H1 (cell line): ENCODE results near the gene STARD3NL. TPM values are rescaled to one million over a fixed set of nuclear protein-coding genes. Genes with fewer than 3 reads are reported as not detected.

ENCODE experiments used
- CTCF ChIA-PET: fragments of 300-600 bp; sonication (Branson Sonifier 250); formaldehyde crosslinking; loops from one replicate; lab custom pipeline; 2021; ENCODE audit not compliant: partially characterized antibody; lab: Charles Lee
- POLR2A ChIA-PET: fragments of 300-600 bp; sonication (Branson Sonifier 250); formaldehyde crosslinking; loops from one replicate; lab custom pipeline; 2021; ENCODE audit warnings: inconsistent platforms; ENCODE audit not compliant: partially characterized antibody; lab: Charles Lee
- DNase-seq, 2 experiments: peaks; one replicate each; pipeline versions ENCODE4 v3.0.0 to v3.0.0-alpha.2; 2010 to 2022; ENCODE audit warnings: low spot score in 2 of 2, low read depth in 1 of 2, mixed read lengths in 1 of 2
- FAIRE-seq: peaks from 2 replicates; lab custom pipeline; 2011; peaks lifted over from hg19 to GRCh38; lab: Jason Lieb, UNC
- H2AFZ ChIP-seq: 2 replicates; pipeline ENCODE4 v1.8.1; 2012; ENCODE audit warnings: low read length, inconsistent platforms
- H2AK5ac ChIP-seq: 2 replicates; pipeline ENCODE4 v1.6.1; 2013; ENCODE audit warnings: low read depth, low read length
- H2BK120ac ChIP-seq: replicated peaks from 2 replicates; pipeline ENCODE3; 2013; ENCODE audit warnings: low read depth, low read length, inconsistent platforms
- H2BK12ac ChIP-seq: 2 replicates; pipeline ENCODE4 v1.6.1; 2013; ENCODE audit warnings: low read depth, low read length
- H2BK15ac ChIP-seq: 2 replicates; pipeline ENCODE4 v1.6.1; 2013; ENCODE audit warnings: low read length
- H2BK20ac ChIP-seq: 2 replicates; pipeline ENCODE4 v1.6.1; 2013; ENCODE audit warnings: low read length
- H2BK5ac ChIP-seq: 2 replicates; pipeline ENCODE4 v1.6.1; 2013; ENCODE audit warnings: low read depth, low read length
- H3K14ac ChIP-seq: 2 replicates; pipeline ENCODE4 v1.6.1; 2013; ENCODE audit warnings: inconsistent platforms; ENCODE audit not compliant: insufficient read length
- H3K18ac ChIP-seq: 2 replicates; pipeline ENCODE4 v1.6.1; 2013; ENCODE audit warnings: low read length; ENCODE audit errors: extremely low read depth
- H3K23ac ChIP-seq: 2 replicates; pipeline ENCODE4 v1.6.1; 2013; ENCODE audit warnings: inconsistent platforms; ENCODE audit not compliant: insufficient read length
- H3K23me2 ChIP-seq: 2 replicates; pipeline ENCODE4 v1.6.1; 2013; ENCODE audit warnings: low read depth, low read length
- H3K27ac ChIP-seq: 2 replicates; pipeline ENCODE4 v1.6.1; 2011; ENCODE audit warnings: low read depth, low read length, inconsistent platforms
- H3K27me3 ChIP-seq, 4 experiments: replicated peaks in 1 of 4; 1 replicate in 1 of 4; 2 replicates in 3 of 4; pipeline versions ENCODE4 v1.6.1 to v1.8.1; 2011 to 2013; ENCODE audit warnings: low read length in 3 of 4, mild to moderate bottlenecking in 3 of 4, inconsistent platforms in 2 of 4, mixed read lengths in 2 of 4, moderate library complexity in 1 of 4; ENCODE audit not compliant: control insufficient read depth in 3 of 4, insufficient read depth in 3 of 4; ENCODE audit errors: extremely low read depth in 1 of 4
- H3K36me3 ChIP-seq, 4 experiments: 2 replicates each; pipeline versions ENCODE4 v1.6.1 to v1.8.1; 2011 to 2013; ENCODE audit warnings: mild to moderate bottlenecking in 4 of 4, low read length in 3 of 4, moderate library complexity in 2 of 4, control low read depth in 1 of 4, inconsistent platforms in 1 of 4; ENCODE audit not compliant: insufficient read depth in 4 of 4, control insufficient read depth in 2 of 4
- H3K4ac ChIP-seq: replicated peaks from 2 replicates; pipeline ENCODE3; 2013; ENCODE audit warnings: low read length, low read depth, mixed read lengths, inconsistent platforms; ENCODE audit not compliant: insufficient read length
- H3K4me1 ChIP-seq, 4 experiments: replicated peaks in 1 of 4; 1 replicate in 1 of 4; 2 replicates in 3 of 4; pipeline versions ENCODE4 v1.6.1 to v1.8.1; 2011 to 2013; ENCODE audit warnings: low read length in 3 of 4, inconsistent platforms in 2 of 4, mixed read lengths in 1 of 4; ENCODE audit not compliant: insufficient read depth in 4 of 4, control insufficient read depth in 3 of 4
- H3K4me2 ChIP-seq, 2 experiments: 2 replicates each; pipeline versions ENCODE4 v1.6.1 to v1.8.1; 2011 to 2013; ENCODE audit warnings: low read depth in 2 of 2, low read length in 2 of 2, control low read depth in 1 of 2, inconsistent platforms in 1 of 2, mild to moderate bottlenecking in 1 of 2; ENCODE audit not compliant: insufficient read depth in 1 of 2
- H3K4me3 ChIP-seq, 4 experiments: fragments of 200-600, 300-600 bp in 1 of 4; sonication (generic), shearing (Covaris generic), sonication (Bioruptor Twin) in 1 of 4; 2 replicates each; pipeline versions ENCODE4 v1.5.1 to v1.8.1; 2011 to 2016; ENCODE audit warnings: low read length in 4 of 4, low read depth in 3 of 4, control low read depth in 2 of 4, inconsistent platforms in 2 of 4, mild to moderate bottlenecking in 2 of 4, mixed read lengths in 1 of 4, moderate library complexity in 1 of 4; ENCODE audit not compliant: insufficient read depth in 2 of 4; ENCODE audit errors: extremely low read depth in 1 of 4
- H3K56ac ChIP-seq: replicated peaks from 2 replicates; pipeline ENCODE3; 2013; ENCODE audit warnings: low read depth, mild to moderate bottlenecking, mixed read lengths, low read length, inconsistent platforms; ENCODE audit not compliant: insufficient read length
- H3K79me1 ChIP-seq: 2 replicates; pipeline ENCODE4 v1.6.1; 2013; ENCODE audit warnings: low read depth, low read length, control low read depth
- H3K79me2 ChIP-seq, 2 experiments: 2 replicates each; pipeline versions ENCODE4 v1.6.1 to v1.8.1; 2012 to 2013; ENCODE audit warnings: low read length in 2 of 2, mild to moderate bottlenecking in 2 of 2, inconsistent platforms in 1 of 2; ENCODE audit not compliant: insufficient read depth in 2 of 2, control insufficient read depth in 1 of 2
- H3K9ac ChIP-seq, 4 experiments: replicated peaks in 1 of 4; 1 replicate in 1 of 4; 2 replicates in 3 of 4; pipeline versions ENCODE4 v1.6.1 to v1.8.1; 2011 to 2013; ENCODE audit warnings: low read depth in 3 of 4, low read length in 3 of 4, control low read depth in 2 of 4, mild to moderate bottlenecking in 2 of 4, moderate library complexity in 2 of 4, inconsistent platforms in 1 of 4; ENCODE audit errors: extremely low read depth in 1 of 4
- H3K9me3 ChIP-seq, 2 experiments: 2 replicates each; pipeline versions ENCODE4 v1.6.1 to v1.8.1; 2012 to 2013; ENCODE audit warnings: mild to moderate bottlenecking in 2 of 2, moderate library complexity in 2 of 2, control low read depth in 1 of 2, inconsistent platforms in 1 of 2, low read depth in 1 of 2, low read length in 1 of 2, mixed read lengths in 1 of 2; ENCODE audit not compliant: insufficient read depth in 2 of 2
- H4K20me1 ChIP-seq, 2 experiments: replicated peaks in 1 of 2; 2 replicates each; pipeline versions ENCODE3 to v1.8.1; 2011 to 2013; ENCODE audit warnings: inconsistent platforms in 2 of 2, low read length in 2 of 2, mild to moderate bottlenecking in 1 of 2; ENCODE audit not compliant: insufficient read depth in 2 of 2, control insufficient read depth in 1 of 2
- H4K5ac ChIP-seq: 2 replicates; pipeline ENCODE4 v1.6.1; 2013; ENCODE audit warnings: low read length, low read depth, mixed read lengths, inconsistent platforms; ENCODE audit not compliant: insufficient read length
- H4K8ac ChIP-seq: 2 replicates; pipeline ENCODE4 v1.8.0; 2013; ENCODE audit warnings: mild to moderate bottlenecking, moderate library complexity, low read length, inconsistent platforms; ENCODE audit not compliant: insufficient read depth; ENCODE audit errors: extremely low read depth
- H4K91ac ChIP-seq: replicated peaks from 2 replicates; pipeline ENCODE3; 2013; ENCODE audit warnings: low read length, mixed read lengths, inconsistent platforms; ENCODE audit not compliant: insufficient read length
- CREB1 ChIP-seq: IDR thresholded peaks from 2 replicates; pipeline ENCODE4 v1.6.1; 2012; ENCODE audit warnings: inconsistent platforms
- EGR1 ChIP-seq: IDR thresholded peaks from 2 replicates; pipeline ENCODE4 v1.6.1; 2011; ENCODE audit warnings: low read depth, low read length, borderline replicate concordance
- GABPA ChIP-seq: IDR thresholded peaks from 2 replicates; pipeline ENCODE4 v1.6.1; 2011; ENCODE audit warnings: mild to moderate bottlenecking, low read length, moderate library complexity, borderline replicate concordance; ENCODE audit not compliant: insufficient read depth
- KDM5A ChIP-seq: fragments of 200-600 bp; IDR thresholded peaks from 2 replicates; pipeline ENCODE4 v1.7.1; 2012; ENCODE audit warnings: mild to moderate bottlenecking, low read length, inconsistent platforms, mixed read lengths
- POLR2A ChIP-seq, 2 experiments: IDR thresholded peaks; 1 replicate in 1 of 2; 2 replicates in 1 of 2; pipeline ENCODE4 v1.6.1; 2011; ENCODE audit warnings: low read depth in 2 of 2, low read length in 2 of 2, mild to moderate bottlenecking in 2 of 2; ENCODE audit errors: control extremely low read depth in 1 of 2
- RBBP5 ChIP-seq: IDR thresholded peaks from 2 replicates; pipeline ENCODE4 v1.7.1; 2012; ENCODE audit warnings: low read depth, mild to moderate bottlenecking, inconsistent platforms, low read length, moderate library complexity, borderline replicate concordance
- RNF2 ChIP-seq: fragments of 200-900, 300-1000 bp; sonication (generic); IDR thresholded peaks from 2 replicates; pipeline ENCODE4 v1.7.1; 2016; ENCODE audit warnings: borderline replicate concordance, low read depth, mild to moderate bottlenecking, antibody characterized with exemption, low read length; ENCODE audit not compliant: poor library complexity, severe bottlenecking; ENCODE audit errors: missing control alignments
- RXRA ChIP-seq: IDR thresholded peaks from 2 replicates; pipeline ENCODE4 v1.6.1; 2011; ENCODE audit warnings: low read depth, mild to moderate bottlenecking, low read length, moderate library complexity; ENCODE audit not compliant: insufficient read depth
- SAP30 ChIP-seq: fragments of 300-600 bp; sonication (generic); IDR thresholded peaks from 2 replicates; pipeline ENCODE4 v1.7.1; 2012; ENCODE audit warnings: low read length, moderate library complexity, mild to moderate bottlenecking, inconsistent platforms; ENCODE audit not compliant: insufficient read depth, insufficient replicate concordance
- SP2 ChIP-seq: IDR thresholded peaks from 2 replicates; pipeline ENCODE4 v1.6.1; 2012; ENCODE audit warnings: mild to moderate bottlenecking, low read length, inconsistent platforms
- whole genome bisulfite sequencing, 2 experiments: shearing (Covaris generic) in 1 of 2; methylation state at CpG; one replicate each; pipeline versions ENCODE4 v1.1.6 to v1.1.7; 2013 to 2015; ENCODE audit warnings: low lambda C conversion rate in 2 of 2, mixed read lengths in 2 of 2, inconsistent platforms in 1 of 2, low coverage in 1 of 2, missing lambda C conversion rate in 1 of 2; ENCODE audit not compliant: insufficient replicate concordance in 2 of 2, insufficient coverage in 1 of 2, insufficient read length in 1 of 2; ENCODE audit errors: extremely low coverage in 1 of 2, missing lambda C conversion rate in 1 of 2; 5-methylcytosine and 5-hydroxymethylcytosine counted together
- polyA plus RNA-seq, 7 experiments: library from polyadenylated mRNA; depleted of rRNA in 3 of 7; stranded (reverse) in 5 of 7; unstranded in 2 of 7; fragments of >200 nt in 5 of 7; fragments of 200-250 nt in 2 of 7; gene quantifications; 1 replicate in 5 of 7; 2 replicates in 1 of 7; 4 replicates in 1 of 7; pipeline versions ENCODE4 v1.2.1 to v1.2.3, GENCODE V29; 2011 to 2013; ENCODE audit warnings: missing spikeins in 2 of 7, mixed read lengths in 2 of 7
- total RNA-seq: library from RNA; stranded (reverse); fragmentation: NEBNext Ultra II Directional; extraction: Animal tissue kit (Norgen Biotek cat#: 25700); gene quantifications from 2 replicates; pipeline ENCODE4 v1.2.1, GENCODE V29; 2021
- TF ChIP-seq, protein P1 (sequence below), 3 experiments: IDR thresholded peaks; 1 replicate in 2 of 3; 2 replicates in 1 of 3; pipeline versions ENCODE4 v1.5.1 to v1.6.1; 2011; ENCODE audit warnings: low read length in 3 of 3, mild to moderate bottlenecking in 3 of 3, inconsistent platforms in 2 of 3, low read depth in 1 of 3, moderate library complexity in 1 of 3; ENCODE audit not compliant: insufficient read depth in 1 of 3; ENCODE audit errors: control extremely low read depth in 1 of 3

Gene STARD3NL
- total and polyA plus RNA-seq, 2 of the 8 experiments (the other 6 are each of a cell fraction or from before 2014, with no cell fraction given) = 27.1 to 40.5 TPM

DNA sequence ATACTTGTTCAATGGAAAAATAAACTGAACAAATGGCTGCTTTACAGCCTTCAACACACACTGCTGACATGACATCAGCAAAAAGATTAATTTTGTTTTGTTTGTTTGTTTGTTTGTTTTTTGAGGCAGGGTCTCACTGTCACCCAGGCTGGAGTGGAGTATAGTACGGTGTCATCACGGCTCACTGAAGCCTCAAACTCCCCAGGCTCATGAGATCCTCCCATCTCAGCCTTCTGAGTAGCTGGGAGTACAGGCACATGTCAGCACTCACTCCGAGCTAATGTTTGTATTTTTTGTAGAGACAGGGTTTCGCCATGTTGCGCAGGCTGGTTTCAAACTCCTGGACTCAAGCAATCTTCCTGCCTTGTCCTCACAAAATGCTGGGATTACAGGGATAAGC lies 84.5 kb downstream of the STARD3NL start:
- no peak overlapping the region for H2AK5ac ChIP-seq
- H2AFZ ChIP-seq = no peak overlapping the region
- no peaks in the 10 kb centered on the region for H3K36me3 ChIP-seq
- H2BK15ac ChIP-seq = no peak overlapping the region
- no peak overlapping the region for H3K18ac ChIP-seq
- H3K23ac ChIP-seq = no peak overlapping the region
- FAIRE-seq (no peak), DNase-seq (no peak)
- H4K5ac ChIP-seq = no peak overlapping the region
- H3K9me3 ChIP-seq = no peaks in the 10 kb centered on the region
- H3K79me2 ChIP-seq = no peaks in the 10 kb centered on the region
- no peaks in the 10 kb centered on the region for H3K79me1 ChIP-seq
- H3K27me3 ChIP-seq = no peaks in the 10 kb centered on the region
- no peak overlapping the region for H3K4me3 ChIP-seq
- H4K91ac ChIP-seq = no peak overlapping the region
- no peak overlapping the region for H3K14ac ChIP-seq
- POLR2A ChIA-PET = no interaction called here
- no peak overlapping the region for H3K27ac ChIP-seq
- no peak overlapping the region for H3K4ac ChIP-seq
- 95% methylated on average over 5 of the region's 5 CpGs; no CpG with 5 or more reads in 1 of the 2 experiments for WGBS, 2 experiments
- H3K4me1 ChIP-seq = no peaks in the 10 kb centered on the region
- H2BK120ac ChIP-seq = no peak overlapping the region
- no peak overlapping the region for H3K9ac ChIP-seq
- no peaks in the 10 kb centered on the region for H3K23me2 ChIP-seq
- H4K20me1 ChIP-seq = no peaks in the 10 kb centered on the region
- H3K56ac ChIP-seq = no peak overlapping the region
- no peak overlapping the region for H2BK20ac ChIP-seq
- H3K4me2 ChIP-seq = no peak overlapping the region
- CTCF ChIA-PET = interaction anchor here (1.0 to 2.0 kb wide), 2 partner anchors 56 to 73 kb away, joined by 6 to 9 read pairs; no protein-coding TSS in a partner anchor
- no peak overlapping the region for H2BK12ac ChIP-seq
- no peak overlapping the region for H2BK5ac ChIP-seq
- no peak overlapping the region for H4K8ac ChIP-seq
- no peak for TF ChIP-seq RNF2
- TF ChIP-seq EGR1 = no peak
- TF ChIP-seq SP2 = no peak
- TF ChIP-seq SAP30 = no peak
- TF ChIP-seq GABPA = no peak
- TF ChIP-seq, protein P1, sequence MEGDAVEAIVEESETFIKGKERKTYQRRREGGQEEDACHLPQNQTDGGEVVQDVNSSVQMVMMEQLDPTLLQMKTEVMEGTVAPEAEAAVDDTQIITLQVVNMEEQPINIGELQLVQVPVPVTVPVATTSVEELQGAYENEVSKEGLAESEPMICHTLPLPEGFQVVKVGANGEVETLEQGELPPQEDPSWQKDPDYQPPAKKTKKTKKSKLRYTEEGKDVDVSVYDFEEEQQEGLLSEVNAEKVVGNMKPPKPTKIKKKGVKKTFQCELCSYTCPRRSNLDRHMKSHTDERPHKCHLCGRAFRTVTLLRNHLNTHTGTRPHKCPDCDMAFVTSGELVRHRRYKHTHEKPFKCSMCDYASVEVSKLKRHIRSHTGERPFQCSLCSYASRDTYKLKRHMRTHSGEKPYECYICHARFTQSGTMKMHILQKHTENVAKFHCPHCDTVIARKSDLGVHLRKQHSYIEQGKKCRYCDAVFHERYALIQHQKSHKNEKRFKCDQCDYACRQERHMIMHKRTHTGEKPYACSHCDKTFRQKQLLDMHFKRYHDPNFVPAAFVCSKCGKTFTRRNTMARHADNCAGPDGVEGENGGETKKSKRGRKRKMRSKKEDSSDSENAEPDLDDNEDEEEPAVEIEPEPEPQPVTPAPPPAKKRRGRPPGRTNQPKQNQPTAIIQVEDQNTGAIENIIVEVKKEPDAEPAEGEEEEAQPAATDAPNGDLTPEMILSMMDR (IDR thresholded peaks at IDR 0.05; ENCODE audit: control extremely low read depth in 1 of 3, insufficient read depth in 1 of 3, low read depth in 1 of 3, low read length in 3 of 3) = no peak
- TF ChIP-seq RBBP5 = no peak
- no peak for TF ChIP-seq KDM5A
- no peak for TF ChIP-seq POLR2A (IDR thresholded peaks at IDR 0.05; ENCODE audit: control extremely low read depth in 1 of 2, low read depth in 2 of 2, low read length in 2 of 2)
- no peak for TF ChIP-seq CREB1
- TF ChIP-seq RXRA = no peak
